Measurements from ENCODE around the gene TGFBR1.

Gene TGFBR1

GRCh38 chr9:99108131-99108530 is 3.2 kb downstream of the TGFBR1 start:
- no peak for FAIRE-seq

GRCh38 chr9:99109522-99109921 is 4.6 kb downstream of the TGFBR1 start:
- no peak for FAIRE-seq

GRCh38 chr9:99112750-99113413 is 8.0 kb downstream of the TGFBR1 start:
- FAIRE-seq = no peak

GRCh38 chr9:99113414-99114048 is 8.6 kb downstream of the TGFBR1 start:
- no peak for FAIRE-seq

DNA sequence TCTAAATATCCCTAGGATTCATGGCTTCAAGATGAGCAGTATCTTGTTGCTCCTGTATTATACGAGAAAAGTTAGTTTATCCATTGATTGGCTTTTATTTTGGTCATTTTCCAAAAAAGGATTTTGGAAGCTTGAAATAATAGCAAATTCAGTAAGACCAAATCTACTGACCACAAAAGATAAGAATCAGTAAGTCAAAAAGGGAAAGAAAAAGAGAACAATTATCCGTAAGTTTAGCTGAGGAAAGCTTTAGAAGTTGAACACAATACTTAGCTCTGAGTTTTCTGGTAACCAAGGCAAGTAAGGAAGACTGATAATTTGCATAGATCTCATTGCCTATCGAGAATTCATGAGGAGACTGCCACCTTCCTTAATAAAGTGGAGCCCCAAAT is 9.1 kb downstream of the TGFBR1 start:
- no peak for FAIRE-seq

DNA sequence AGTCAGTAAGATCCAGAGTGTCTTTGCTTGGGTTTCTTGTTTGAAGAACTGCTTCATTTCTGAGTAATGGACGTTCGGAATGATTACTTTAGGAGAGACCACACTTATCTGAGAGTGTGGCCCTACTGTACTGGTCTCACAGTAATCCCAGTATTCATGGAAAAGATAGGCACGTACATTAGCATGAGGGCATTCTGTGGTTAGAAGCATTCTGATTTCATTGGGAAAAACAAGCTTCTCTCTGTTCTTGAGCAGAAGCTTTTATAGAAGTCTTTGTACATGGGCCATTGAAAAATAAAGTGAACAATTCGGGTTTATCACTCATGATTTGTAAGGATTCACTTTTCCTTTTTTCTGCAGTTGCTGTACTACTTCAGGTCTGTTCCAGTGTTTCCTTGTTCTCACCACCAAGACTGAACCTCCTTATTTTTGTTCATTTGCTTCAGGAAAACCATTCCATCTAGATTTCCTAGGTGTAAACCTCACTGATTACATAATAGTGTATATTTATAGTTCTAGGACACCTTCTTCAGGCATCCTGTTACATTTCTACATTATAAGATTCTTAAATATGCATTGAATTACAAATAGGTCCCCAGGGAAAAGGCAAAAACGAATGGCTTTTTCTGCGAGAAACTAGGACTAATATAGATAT is 10.1 kb downstream of the TGFBR1 start:
- FAIRE-seq = no peak

DNA sequence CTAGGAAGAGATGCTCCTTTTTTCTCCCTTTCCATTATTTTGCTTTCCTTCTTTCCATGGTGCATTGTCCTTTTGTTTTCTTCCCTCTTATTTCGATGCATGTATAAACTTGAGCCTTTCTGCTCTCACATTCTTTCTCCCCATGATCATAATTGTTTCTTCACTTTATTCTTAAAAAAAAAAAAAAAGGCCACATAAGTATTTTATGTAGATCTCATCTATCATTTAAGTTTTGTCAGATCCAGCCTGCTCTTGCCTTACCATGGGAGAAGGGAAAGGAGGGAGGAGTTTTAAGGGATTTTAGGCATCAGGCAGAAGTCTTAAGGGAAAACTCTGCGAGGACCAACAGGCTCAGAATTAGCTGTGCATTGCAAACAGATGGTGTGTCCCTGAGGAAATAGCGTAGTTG is 11.1 kb downstream of the TGFBR1 start:
- no peak for FAIRE-seq

- no peak for FAIRE-seq
Observed at GRCh38 chr9:99118782-99119466, 14.0 kb downstream of the TGFBR1 start.

DNA sequence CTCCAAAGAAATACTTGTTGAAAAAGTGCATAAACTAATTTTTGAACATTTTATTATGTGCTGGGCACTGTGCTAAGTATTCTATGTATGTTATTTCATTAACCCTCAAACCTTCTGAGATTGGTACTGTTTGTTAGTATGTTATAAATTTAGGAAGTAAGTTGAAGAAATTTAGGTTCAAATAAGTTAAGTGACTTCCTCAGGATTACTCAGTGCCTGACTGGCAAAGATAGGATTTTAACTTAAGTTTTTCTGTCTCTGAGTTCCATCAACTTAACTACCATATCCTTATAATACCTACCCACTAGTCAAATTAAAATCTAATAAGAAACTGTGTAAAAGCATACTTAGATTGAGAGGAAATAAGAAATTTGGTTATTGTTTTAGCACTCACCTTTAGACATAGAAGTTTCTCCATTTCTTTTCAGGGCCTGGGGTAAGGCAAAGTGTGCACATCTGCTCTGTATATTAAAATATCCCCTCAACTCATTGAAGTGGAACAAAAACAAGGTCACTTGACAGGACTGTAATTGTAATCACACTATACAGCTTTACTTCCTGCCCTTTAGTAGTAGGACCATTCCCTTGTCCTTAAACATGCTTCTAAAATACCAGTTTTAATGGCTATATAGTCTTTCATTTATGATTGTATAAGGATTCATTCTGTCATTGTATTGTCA is 15.2 kb downstream of the TGFBR1 start:
- no peak for FAIRE-seq

GRCh38 chr9:99121604-99122003 is 16.7 kb downstream of the TGFBR1 start:
- FAIRE-seq = no peak

GRCh38 chr9:99124534-99125255 is 19.8 kb downstream of the TGFBR1 start:
- FAIRE-seq = no peak

DNA sequence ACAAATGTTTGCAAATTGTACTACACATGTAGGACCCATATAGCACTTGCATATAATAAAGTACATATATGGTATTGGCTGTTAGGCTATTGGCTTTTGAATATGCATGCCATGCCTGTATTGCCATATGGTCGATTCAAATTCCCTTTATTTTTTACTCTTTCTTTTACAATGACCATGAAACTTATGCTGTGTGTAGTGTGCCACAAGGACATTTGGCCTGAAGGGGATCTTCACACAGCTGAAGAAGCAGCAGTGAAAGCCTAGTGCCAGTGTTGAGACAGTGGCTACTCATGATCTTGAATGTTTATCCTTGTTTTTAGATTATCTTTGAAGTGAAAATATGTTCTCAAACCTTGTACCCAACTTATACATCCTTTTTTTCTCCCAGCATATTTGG is 20.5 kb downstream of the TGFBR1 start:
- no peak for FAIRE-seq

DNA sequence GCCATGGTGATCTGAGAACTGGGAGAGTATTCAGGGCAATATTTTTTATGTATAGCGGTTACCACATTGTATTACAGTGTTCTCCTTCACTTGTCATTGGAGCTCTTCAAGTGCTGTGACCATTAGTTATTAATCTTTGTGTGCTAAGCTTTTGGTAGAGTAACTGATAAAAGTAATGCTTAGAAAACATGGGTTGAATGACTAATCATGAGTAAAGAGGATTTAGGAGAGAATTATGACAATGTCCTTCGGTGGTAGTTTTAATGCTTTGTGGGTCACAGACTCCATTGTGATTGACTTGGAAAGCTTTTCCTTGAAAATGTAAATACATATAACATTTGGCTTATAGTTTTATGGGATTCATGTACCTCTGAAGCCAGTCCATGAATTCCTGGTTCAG is 21.4 kb downstream of the TGFBR1 start:
- no peak for FAIRE-seq

- FAIRE-seq = no peak
Observed at GRCh38 chr9:99127356-99128132, 22.6 kb downstream of the TGFBR1 start.

- no peak for FAIRE-seq
Observed at GRCh38 chr9:99128133-99128406, 23.2 kb downstream of the TGFBR1 start.

- no peak for FAIRE-seq
Observed at GRCh38 chr9:99129091-99129490, 24.2 kb downstream of the TGFBR1 start.

GRCh38 chr9:99130069-99130468 is 25.2 kb downstream of the TGFBR1 start:
- no peak for FAIRE-seq

GRCh38 chr9:99133145-99133544 is 28.2 kb downstream of the TGFBR1 start:
- no peak for FAIRE-seq

DNA sequence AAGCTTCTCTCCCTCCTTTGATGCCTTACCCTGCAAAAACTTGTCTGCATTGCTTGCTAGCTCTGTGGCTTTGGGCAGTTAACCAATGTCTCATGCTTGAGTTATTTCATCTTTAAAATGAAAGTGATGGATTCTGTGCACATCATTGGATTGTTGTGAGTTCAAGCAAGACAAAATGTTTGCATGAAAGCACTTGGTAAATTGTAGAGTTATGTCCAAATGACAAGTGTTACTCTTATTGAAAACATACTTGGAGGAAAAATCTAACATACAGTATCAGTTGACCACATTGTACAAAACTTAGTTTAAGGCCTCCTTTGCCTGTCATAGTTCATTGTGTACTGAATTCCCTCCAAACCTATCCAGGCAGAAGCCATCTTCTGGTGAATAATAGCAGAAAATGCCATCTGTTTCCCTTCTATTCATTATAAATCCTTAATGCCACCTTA is 30.0 kb downstream of the TGFBR1 start:
- FAIRE-seq = no peak

- FAIRE-seq = no peak
Observed at GRCh38 chr9:99135456-99135855, 30.5 kb downstream of the TGFBR1 start.

DNA sequence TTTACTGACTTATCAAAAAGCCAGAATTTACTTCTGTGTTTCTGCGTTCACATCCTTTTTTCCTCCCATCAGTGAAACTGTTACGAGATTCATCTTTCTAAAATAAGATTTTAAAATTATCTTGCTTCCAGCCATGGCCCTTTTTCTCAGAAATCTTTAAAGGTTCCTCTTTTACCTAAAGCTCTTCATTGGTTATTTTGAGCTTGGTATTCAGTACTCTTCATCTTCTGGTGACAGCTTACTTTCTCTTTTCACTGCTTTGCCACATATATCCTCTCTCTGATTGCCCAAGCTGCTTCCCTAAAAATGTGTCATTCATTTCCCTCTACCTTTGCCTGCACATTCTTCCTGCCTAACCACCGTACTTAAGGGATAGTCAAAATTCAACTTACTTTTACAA is 32.3 kb downstream of the TGFBR1 start:
- no peak for FAIRE-seq

DNA sequence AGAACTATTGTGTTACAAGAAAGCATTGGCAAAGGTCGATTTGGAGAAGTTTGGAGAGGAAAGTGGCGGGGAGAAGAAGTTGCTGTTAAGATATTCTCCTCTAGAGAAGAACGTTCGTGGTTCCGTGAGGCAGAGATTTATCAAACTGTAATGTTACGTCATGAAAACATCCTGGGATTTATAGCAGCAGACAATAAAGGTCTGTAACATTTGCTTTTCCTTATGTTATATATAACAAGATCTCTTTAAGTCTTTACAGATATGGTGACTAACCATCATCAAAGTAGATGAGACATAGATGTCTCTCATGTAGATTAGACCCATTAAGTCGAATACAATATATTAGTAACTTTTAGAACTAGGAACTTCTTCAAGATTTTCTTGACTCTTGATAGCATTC is 33.0 kb downstream of the TGFBR1 start:
- FAIRE-seq = no peak

Data from colon (tissue), 2 donors.